Lower leg skin (tissue), 4 donors: ENCODE data around the gene LRCOL1. TPM values are rescaled to one million over a fixed set of nuclear protein-coding genes. Genes with fewer than 3 reads are reported as not detected.

Source experiments
- DNase-seq, 2 donors: peaks; one replicate each; pipeline ENCODE4 v3.0.0-alpha.2; 2019; ENCODE audit warnings: low spot score in 2 of 2
- H3K4me3 ChIP-seq: fragments of 200-600 bp; sonication (generic); 2 replicates; pipeline ENCODE4 v1.5.1; 2017; ENCODE audit warnings: mild to moderate bottlenecking, low read depth; ENCODE audit not compliant: poor library complexity, severe bottlenecking
- POLR2A ChIP-seq, 2 donors: fragments of 450-650 bp; IDR thresholded peaks; one replicate each; pipeline ENCODE4 v1.6.1; 2016 to 2017; ENCODE audit warnings: antibody characterized with exemption in 2 of 2, mild to moderate bottlenecking in 1 of 2, moderate library complexity in 1 of 2
- WGBS, 2 donors: methylation state at CpG; one replicate each; pipeline ENCODE4 v1.1.5; 2018; 5-methylcytosine and 5-hydroxymethylcytosine counted together
- intact Hi-C: fragments of 100-400 bp; cut with DNase I; formaldehyde crosslinking; loops from one replicate; pipeline ENCODE4 v1.15.0; 2023; ENCODE audit warnings: low total_unique reads
- total RNA-seq, 4 donors: library from RNA; depleted of rRNA; stranded (reverse); fragments of >200 nt; gene quantifications; one replicate each; pipeline ENCODE4 v1.1.0, GENCODE V29; 2016
- TF ChIP-seq, protein P1 (sequence below), 3 donors: fragments of 450-650 bp; IDR thresholded peaks; one replicate each; pipeline ENCODE4 v1.5.1; 2016; ENCODE audit warnings: antibody characterized with exemption in 3 of 3, mild to moderate bottlenecking in 3 of 3, moderate library complexity in 2 of 3

The LRCOL1 gene
- total RNA-seq, 4 donors from 2014 or later = not detected

- intact Hi-C loops = no loop called here
- H3K4me3 ChIP-seq = no peak overlapping the region
- DNase-seq = no peak
- WGBS, 2 donors = 95 to 99% methylated on average over 8 of the region's 8 CpGs
- TF ChIP-seq POLR2A (IDR thresholded peaks at IDR 0.05) = no peak
- TF ChIP-seq, protein P1, sequence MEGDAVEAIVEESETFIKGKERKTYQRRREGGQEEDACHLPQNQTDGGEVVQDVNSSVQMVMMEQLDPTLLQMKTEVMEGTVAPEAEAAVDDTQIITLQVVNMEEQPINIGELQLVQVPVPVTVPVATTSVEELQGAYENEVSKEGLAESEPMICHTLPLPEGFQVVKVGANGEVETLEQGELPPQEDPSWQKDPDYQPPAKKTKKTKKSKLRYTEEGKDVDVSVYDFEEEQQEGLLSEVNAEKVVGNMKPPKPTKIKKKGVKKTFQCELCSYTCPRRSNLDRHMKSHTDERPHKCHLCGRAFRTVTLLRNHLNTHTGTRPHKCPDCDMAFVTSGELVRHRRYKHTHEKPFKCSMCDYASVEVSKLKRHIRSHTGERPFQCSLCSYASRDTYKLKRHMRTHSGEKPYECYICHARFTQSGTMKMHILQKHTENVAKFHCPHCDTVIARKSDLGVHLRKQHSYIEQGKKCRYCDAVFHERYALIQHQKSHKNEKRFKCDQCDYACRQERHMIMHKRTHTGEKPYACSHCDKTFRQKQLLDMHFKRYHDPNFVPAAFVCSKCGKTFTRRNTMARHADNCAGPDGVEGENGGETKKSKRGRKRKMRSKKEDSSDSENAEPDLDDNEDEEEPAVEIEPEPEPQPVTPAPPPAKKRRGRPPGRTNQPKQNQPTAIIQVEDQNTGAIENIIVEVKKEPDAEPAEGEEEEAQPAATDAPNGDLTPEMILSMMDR (IDR thresholded peaks at IDR 0.05) = no peak
Observed at GRCh38 chr12:132633398-132633797, 23.0 kb upstream of the LRCOL1 start.

GRCh38 chr12:132632521-132633228 lies 22.3 kb upstream of the LRCOL1 start:
- H3K4me3 ChIP-seq = no peak overlapping the region
- 80 to 92% methylated on average over 17 of the region's 17 CpGs for WGBS, 2 donors
- TF ChIP-seq, protein P1 (IDR thresholded peaks at IDR 0.05) = no peak
- TF ChIP-seq POLR2A (IDR thresholded peaks at IDR 0.05) = no peak
- DNase-seq = no peak
- intact Hi-C loops = no loop called here

- TF ChIP-seq, protein P1 (IDR thresholded peaks at IDR 0.05) = no peak
- TF ChIP-seq POLR2A (IDR thresholded peaks at IDR 0.05) = no peak
- intact Hi-C loops = no loop called here
Observed at GRCh38 chr12:132631666-132632065, 21.3 kb upstream of the LRCOL1 start.

GRCh38 chr12:132630672-132631071 lies 20.3 kb upstream of the LRCOL1 start:
- intact Hi-C loops = no loop called here
- H3K4me3 ChIP-seq = no peak overlapping the region
- DNase-seq = no peak
- TF ChIP-seq, protein P1 (IDR thresholded peaks at IDR 0.05) = no peak
- no peak for TF ChIP-seq POLR2A (IDR thresholded peaks at IDR 0.05)
- 97% methylated on average over 6 of the region's 6 CpGs for WGBS, 2 donors

More at GRCh38 chr12:132631666-132632065, 21.3 kb upstream of the LRCOL1 start:
- no peak overlapping the region for H3K4me3 ChIP-seq
- 91 to 96% methylated on average over 10 to 11 of the region's 11 CpGs for WGBS, 2 donors
- DNase-seq = no peak

- DNase-seq = no peak
- intact Hi-C loops = no loop called here
- TF ChIP-seq, protein P1 (IDR thresholded peaks at IDR 0.05) = no peak
- TF ChIP-seq POLR2A (IDR thresholded peaks at IDR 0.05) = no peak
- no peak overlapping the region for H3K4me3 ChIP-seq
- 94 to 96% methylated on average over 6 of the region's 6 CpGs for WGBS, 2 donors
Observed at GRCh38 chr12:132629330-132629729, 18.9 kb upstream of the LRCOL1 start.
